MM.1S (cell line): ENCODE measurements around the gene VPS52.
A peak's percentile ranks its signal among the peaks of the same experiment; 100 is the strongest.

ENCODE experiments used
- DNase-seq: peaks from one replicate; pipeline ENCODE4 v3.0.0-alpha.2; 2015
- H2AFZ ChIP-seq: fragments of 300-600 bp; sonication (generic); 2 replicates; pipeline ENCODE4 v1.6.0; 2016; ENCODE audit warnings: antibody characterized with exemption, low read length
- H3F3A ChIP-seq: fragments of 300-600 bp; sonication (generic); 2 replicates; pipeline ENCODE4 v1.6.1; 2016; ENCODE audit warnings: mild to moderate bottlenecking, antibody characterized with exemption, low read length, moderate library complexity, mixed read lengths; ENCODE audit not compliant: insufficient read depth
- H3K27ac ChIP-seq: fragments of 300-600 bp; sonication (generic); 2 replicates; pipeline ENCODE4 v1.5.1; 2016; ENCODE audit warnings: mild to moderate bottlenecking, low read length
- H3K27me3 ChIP-seq: fragments of 300-600 bp; sonication (generic); replicated peaks from 2 replicates; pipeline ENCODE4 v1.6.0; 2016; ENCODE audit warnings: low read length; ENCODE audit not compliant: insufficient read depth
- H3K36me3 ChIP-seq: fragments of 300-600 bp; sonication (generic); replicated peaks from 2 replicates; pipeline ENCODE4 v1.6.1; 2016; ENCODE audit warnings: mild to moderate bottlenecking, low read length, mixed read lengths; ENCODE audit not compliant: insufficient read depth
- H3K4me1 ChIP-seq: fragments of 300-600 bp; sonication (generic); 2 replicates; pipeline ENCODE4 v1.6.1; 2016; ENCODE audit warnings: low read length, mixed read lengths
- H3K4me2 ChIP-seq: fragments of 300-600 bp; sonication (generic); 2 replicates; pipeline ENCODE4 v1.6.0; 2016; ENCODE audit warnings: low read depth, low read length
- H3K4me3 ChIP-seq: fragments of 300-600 bp; sonication (generic); 2 replicates; pipeline ENCODE4 v1.5.1; 2016; ENCODE audit warnings: low read length, mixed read lengths
- H3K79me2 ChIP-seq: fragments of 300-600 bp; sonication (generic); 2 replicates; pipeline ENCODE4 v1.6.1; 2016; ENCODE audit warnings: mixed run types, low read length, mixed read lengths
- H3K9ac ChIP-seq: fragments of 300-600 bp; sonication (generic); 2 replicates; pipeline ENCODE4 v1.6.1; 2016; ENCODE audit warnings: low read length, mixed read lengths
- H3K9me2 ChIP-seq: fragments of 300-600 bp; sonication (generic); replicated peaks from 2 replicates; pipeline ENCODE4 v1.6.1; 2016; ENCODE audit warnings: mild to moderate bottlenecking, low read length, mixed read lengths; ENCODE audit not compliant: insufficient read depth
- H3K9me3 ChIP-seq: fragments of 300-600 bp; sonication (generic); replicated peaks from 2 replicates; pipeline ENCODE4 v1.6.1; 2016; ENCODE audit warnings: mild to moderate bottlenecking, low read length, mixed read lengths; ENCODE audit not compliant: insufficient read depth
- H4K20me1 ChIP-seq: fragments of 300-600 bp; sonication (generic); 2 replicates; pipeline ENCODE4 v1.6.1; 2016; ENCODE audit warnings: mild to moderate bottlenecking, low read length, moderate library complexity, mixed read lengths; ENCODE audit not compliant: insufficient read depth
- EZH2 ChIP-seq: fragments of 300-600 bp; sonication (generic); optimal IDR thresholded peaks from 2 replicates; pipeline ENCODE3; 2017; ENCODE audit warnings: low read depth, mild to moderate bottlenecking, antibody characterized with exemption, low read length, mixed read lengths
- EZH2phosphoT487 ChIP-seq: fragments of 300-600 bp; sonication (generic); IDR thresholded peaks from 2 replicates; pipeline ENCODE4 v1.6.1; 2018; ENCODE audit warnings: antibody characterized with exemption, low read length
- TF ChIP-seq, protein P1 (sequence below): fragments of 300-600 bp; sonication (generic); IDR thresholded peaks from 2 replicates; pipeline ENCODE4 v1.5.1; 2016; ENCODE audit warnings: antibody characterized with exemption, low read length, mixed read lengths

VPS52 gene, protein sequence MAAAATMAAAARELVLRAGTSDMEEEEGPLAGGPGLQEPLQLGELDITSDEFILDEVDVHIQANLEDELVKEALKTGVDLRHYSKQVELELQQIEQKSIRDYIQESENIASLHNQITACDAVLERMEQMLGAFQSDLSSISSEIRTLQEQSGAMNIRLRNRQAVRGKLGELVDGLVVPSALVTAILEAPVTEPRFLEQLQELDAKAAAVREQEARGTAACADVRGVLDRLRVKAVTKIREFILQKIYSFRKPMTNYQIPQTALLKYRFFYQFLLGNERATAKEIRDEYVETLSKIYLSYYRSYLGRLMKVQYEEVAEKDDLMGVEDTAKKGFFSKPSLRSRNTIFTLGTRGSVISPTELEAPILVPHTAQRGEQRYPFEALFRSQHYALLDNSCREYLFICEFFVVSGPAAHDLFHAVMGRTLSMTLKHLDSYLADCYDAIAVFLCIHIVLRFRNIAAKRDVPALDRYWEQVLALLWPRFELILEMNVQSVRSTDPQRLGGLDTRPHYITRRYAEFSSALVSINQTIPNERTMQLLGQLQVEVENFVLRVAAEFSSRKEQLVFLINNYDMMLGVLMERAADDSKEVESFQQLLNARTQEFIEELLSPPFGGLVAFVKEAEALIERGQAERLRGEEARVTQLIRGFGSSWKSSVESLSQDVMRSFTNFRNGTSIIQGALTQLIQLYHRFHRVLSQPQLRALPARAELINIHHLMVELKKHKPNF

DNA sequence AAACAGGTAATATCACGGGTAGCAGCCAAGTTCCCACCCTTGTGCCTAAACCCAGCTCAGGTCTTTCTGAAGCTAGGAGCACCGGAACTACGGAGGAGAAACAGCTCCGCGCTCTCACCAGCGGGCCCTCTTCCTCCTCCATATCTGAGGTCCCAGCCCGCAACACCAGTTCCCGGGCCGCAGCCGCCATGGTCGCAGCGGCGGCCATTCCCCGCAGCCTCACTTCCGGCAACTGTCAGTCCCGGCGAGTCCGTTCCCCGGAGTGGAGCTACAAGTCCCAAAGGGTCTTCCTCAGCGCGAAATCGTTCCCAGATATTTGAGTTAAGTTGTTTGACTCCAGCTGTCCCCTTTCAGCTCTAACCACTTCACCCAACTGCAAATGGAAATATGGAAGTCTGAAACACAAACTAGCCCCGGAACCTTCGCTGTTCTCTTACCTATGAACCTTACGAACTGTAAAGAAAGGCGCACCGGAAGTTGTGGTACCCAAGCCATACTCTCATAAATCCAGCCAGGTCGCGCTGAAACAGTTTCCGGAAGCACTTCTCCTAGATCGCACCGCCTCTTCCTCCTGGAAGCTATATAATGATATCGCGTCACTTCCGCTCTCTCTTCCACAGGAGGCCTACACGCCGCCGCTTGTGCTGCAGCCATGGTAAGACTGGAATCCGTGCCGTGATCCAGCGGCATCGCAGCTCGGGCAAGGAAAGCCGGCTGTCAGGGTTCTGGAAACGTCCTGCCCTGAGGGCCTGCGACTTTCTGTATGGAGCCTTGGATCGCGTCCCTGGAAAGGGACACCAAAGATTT, at the start of gene VPS52, which contains the start of gene RPS18:
VPS52 (minus strand) TSS at position 409 of the 807 bp plus-strand sequence; CDS start at position 208, 201 bp downstream.
RPS18 (plus strand) TSS at position 608 of the 807 bp plus-strand sequence; CDS start at position 653, 45 bp downstream.
- peaks cover 22% of the 10 kb centered on the region for H4K20me1 ChIP-seq
- no peaks in the 10 kb centered on the region for H3K27me3 ChIP-seq
- DNase-seq = peak; percentile 97
- peak within 1 kb of the TSS; percentile 91 for H3K4me3 ChIP-seq
- peak within 1 kb of the TSS; percentile 77 for H3K27ac ChIP-seq
- TF ChIP-seq, protein P1, sequence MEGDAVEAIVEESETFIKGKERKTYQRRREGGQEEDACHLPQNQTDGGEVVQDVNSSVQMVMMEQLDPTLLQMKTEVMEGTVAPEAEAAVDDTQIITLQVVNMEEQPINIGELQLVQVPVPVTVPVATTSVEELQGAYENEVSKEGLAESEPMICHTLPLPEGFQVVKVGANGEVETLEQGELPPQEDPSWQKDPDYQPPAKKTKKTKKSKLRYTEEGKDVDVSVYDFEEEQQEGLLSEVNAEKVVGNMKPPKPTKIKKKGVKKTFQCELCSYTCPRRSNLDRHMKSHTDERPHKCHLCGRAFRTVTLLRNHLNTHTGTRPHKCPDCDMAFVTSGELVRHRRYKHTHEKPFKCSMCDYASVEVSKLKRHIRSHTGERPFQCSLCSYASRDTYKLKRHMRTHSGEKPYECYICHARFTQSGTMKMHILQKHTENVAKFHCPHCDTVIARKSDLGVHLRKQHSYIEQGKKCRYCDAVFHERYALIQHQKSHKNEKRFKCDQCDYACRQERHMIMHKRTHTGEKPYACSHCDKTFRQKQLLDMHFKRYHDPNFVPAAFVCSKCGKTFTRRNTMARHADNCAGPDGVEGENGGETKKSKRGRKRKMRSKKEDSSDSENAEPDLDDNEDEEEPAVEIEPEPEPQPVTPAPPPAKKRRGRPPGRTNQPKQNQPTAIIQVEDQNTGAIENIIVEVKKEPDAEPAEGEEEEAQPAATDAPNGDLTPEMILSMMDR = no peak
- TF ChIP-seq EZH2phosphoT487 = no peak
- no peak for TF ChIP-seq EZH2
- H3K4me2 ChIP-seq = peak within 1 kb of the TSS; percentile 81
- H3K9me2 ChIP-seq = no peaks in the 10 kb centered on the region
- peaks cover 12% of the 10 kb centered on the region; the same call in 1 of the 2 replicates for H3K36me3 ChIP-seq
- H3K4me1 ChIP-seq = peaks cover 9% of the 10 kb centered on the region
- H3K79me2 ChIP-seq = peaks cover 60% of the 10 kb centered on the region
- peaks cover 47% of the 10 kb centered on the region for H3F3A ChIP-seq
- H3K9me3 ChIP-seq = no peaks in the 10 kb centered on the region
- peak within 1 kb of the TSS; percentile 89 for H2AFZ ChIP-seq
- peak within 1 kb of the TSS; percentile 94 for H3K9ac ChIP-seq

DNA sequence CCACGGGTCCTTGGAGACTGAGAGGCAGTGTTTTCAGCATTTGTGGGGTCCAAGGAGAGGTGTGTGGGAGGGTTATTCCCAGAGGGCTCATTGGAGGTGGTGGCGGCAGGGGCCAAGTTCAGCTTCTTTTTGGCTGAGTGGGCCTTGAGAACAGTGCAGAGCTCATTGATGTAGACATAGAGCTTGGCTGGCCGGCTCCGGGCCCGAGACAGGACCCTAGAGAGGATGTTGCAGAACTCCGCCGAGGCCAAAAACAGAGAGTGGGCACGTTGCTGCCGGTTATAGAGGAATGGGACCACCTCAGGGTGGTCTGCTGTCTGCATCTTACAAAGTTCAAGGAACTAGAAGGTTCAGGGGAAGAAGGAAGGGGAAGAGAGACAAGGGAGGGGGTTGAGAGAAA, 49.6 kb upstream of the VPS52 start:
- H3K27ac ChIP-seq = no peak overlapping the region
- DNase-seq = no peak
- H4K20me1 ChIP-seq = no peaks in the 10 kb centered on the region
- H3K4me2 ChIP-seq = peak overlapping the region; percentile 95; the same call in 1 of the 2 replicates
- H3K79me2 ChIP-seq = peaks cover 50% of the 10 kb centered on the region
- no peak overlapping the region for H2AFZ ChIP-seq
- H3F3A ChIP-seq = peaks cover 36% of the 10 kb centered on the region
- H3K9ac ChIP-seq = no peak overlapping the region
- no peak for TF ChIP-seq EZH2
- no peak for TF ChIP-seq EZH2phosphoT487
- TF ChIP-seq, protein P1 = no peak
- H3K4me1 ChIP-seq = peaks cover 34% of the 10 kb centered on the region
- no peaks in the 10 kb centered on the region for H3K9me2 ChIP-seq
- no peaks in the 10 kb centered on the region for H3K9me3 ChIP-seq
- no peak overlapping the region for H3K4me3 ChIP-seq
- H3K36me3 ChIP-seq = peaks cover 9% of the 10 kb centered on the region
- no peaks in the 10 kb centered on the region for H3K27me3 ChIP-seq

DNA sequence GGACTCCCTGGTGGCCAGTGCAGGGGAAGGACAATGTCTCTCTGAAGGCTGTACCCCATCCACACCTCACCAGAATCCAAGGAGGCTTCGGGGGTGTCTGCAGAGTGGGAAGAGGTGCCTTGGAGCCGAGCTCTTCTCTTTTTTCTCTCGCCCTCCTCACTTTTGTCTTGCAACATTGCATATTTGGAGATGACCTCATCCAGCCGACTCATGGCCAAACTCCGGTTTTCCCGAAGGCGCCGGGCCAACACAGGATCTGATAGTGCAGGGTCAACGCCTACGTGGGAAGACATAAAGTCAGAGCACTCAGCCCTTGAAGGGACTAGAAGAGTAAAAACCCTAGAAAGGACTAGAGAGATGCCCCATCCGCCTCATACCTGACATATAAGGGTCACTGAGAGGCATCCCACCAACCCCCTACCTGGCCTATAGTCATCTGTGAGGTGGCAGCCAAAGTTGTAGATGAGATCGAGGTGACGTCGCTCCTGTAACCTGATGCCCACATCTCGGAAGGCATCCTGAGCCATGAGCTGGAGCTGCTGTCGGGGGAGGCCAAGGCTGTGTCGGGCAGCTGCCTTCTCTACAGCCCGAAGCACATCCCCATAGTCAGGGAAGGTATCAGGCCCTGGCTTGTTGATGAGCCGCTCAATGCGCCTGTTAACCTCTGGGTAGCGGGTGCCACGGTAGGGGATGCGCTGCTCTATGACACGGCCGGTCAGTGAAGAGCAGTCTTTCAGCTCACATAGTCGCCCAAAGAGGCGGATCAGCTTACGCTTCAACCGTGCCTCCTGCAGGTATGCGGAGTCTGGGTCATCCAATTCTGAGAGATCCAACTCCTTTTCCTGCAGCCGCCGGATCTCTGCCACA, 48.9 kb upstream of the VPS52 start:
- Histone ChIP-seq H3K79me2 (peaks cover 57% of the 10 kb centered on the region), H3K9me2 (no peaks in the 10 kb centered on the region), H3K27ac (no peak overlapping the region), H2AFZ (no peak overlapping the region), H3K36me3 (peaks cover 9% of the 10 kb centered on the region), H4K20me1 (no peaks in the 10 kb centered on the region), H3K9ac (no peak overlapping the region), H3K4me1 (peaks cover 36% of the 10 kb centered on the region), H3F3A (peaks cover 36% of the 10 kb centered on the region), H3K4me3 (no peak overlapping the region), H3K27me3 (no peaks in the 10 kb centered on the region), H3K9me3 (no peaks in the 10 kb centered on the region), H3K4me2 (no peak overlapping the region)
- no peak for DNase-seq
- no peak for TF ChIP-seq EZH2
- no peak for TF ChIP-seq EZH2phosphoT487
- TF ChIP-seq, protein P1 = no peak
